CD4-positive, alpha-beta T cell treated with Interleukin-17A for 1 hour (primary cell): ENCODE data around the gene FGA.
"Not testable (repeated sequence)": the region's sequence is repeated elsewhere in the genome, so short reads cannot be mapped to it uniquely, and the experiment has no call there.

Experiments used
- DNase-seq: peaks from one replicate; pipeline ENCODE4 v3.0.0-alpha.2; 2020

Gene FGA

DNA sequence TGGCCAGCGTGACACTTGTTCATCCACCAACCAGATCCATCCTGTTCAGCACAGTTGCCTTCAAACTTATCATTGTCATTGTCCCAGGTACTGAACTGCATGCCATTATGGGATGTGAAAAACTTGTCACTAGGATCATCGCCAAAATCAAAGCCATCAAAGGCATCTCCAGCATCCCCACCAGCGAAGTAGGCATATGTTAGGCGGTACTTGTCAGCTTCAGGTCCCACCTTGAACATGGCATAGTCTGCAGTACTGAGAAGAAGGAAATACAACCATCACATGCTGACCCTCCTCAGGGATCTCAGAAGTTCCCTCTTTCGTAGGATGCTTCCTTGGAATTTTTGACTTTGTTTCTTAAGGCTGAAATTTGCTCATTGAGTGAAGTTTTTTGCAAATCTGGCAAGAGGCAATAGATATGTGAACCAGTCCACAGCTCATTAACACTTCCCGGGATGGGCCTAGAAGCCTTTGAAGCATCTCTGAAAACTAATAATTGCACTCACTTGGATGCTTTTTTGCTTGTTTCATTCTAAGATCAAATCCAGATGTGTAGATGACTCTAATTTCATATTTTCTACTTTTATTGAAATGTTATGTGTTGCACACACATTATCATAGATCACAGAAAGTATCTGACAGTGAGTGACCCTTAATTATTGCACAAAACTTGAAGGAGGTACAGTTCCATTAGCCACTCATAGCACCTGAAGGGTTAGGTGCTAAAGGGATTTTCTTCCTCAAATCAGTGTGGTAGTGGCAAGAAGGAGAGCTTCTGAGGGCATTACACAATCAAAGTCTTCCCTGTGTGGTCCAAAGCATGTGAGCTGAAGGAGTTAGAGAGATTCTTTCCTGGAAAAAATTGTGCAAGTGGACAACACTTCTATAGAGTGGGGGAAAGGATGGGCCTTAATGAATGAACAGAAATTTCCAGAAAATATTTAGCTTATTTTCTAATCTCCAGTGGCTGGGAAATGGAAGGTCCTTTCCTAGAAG lies 16.5 kb upstream of the FGA start:
- DNase-seq, result no peak

DNA sequence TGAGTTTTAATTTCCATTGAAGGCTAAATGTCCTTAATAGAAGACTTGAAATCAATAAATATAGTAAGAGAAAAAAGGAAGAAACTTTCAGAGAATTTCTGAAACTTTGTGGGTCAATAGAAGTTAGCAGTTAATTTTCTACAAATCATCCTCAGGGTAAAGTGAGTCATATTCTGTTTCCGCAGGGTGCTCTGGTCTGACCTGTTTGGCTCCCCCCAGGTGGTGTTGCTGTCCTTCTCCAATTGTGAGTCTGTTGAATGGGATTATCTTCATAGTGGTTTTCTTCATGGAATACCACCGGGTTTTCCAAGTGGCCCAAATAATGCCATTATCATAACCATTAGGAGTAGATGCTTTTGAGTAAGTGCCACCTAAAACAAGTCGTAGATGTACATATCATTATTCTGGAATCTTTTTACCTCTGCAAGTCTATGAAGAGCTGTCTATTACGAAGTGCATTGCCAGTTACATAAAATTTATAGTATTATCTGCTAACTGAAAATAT lies 14.2 kb upstream of the FGA start:
- no peak for DNase-seq

DNA sequence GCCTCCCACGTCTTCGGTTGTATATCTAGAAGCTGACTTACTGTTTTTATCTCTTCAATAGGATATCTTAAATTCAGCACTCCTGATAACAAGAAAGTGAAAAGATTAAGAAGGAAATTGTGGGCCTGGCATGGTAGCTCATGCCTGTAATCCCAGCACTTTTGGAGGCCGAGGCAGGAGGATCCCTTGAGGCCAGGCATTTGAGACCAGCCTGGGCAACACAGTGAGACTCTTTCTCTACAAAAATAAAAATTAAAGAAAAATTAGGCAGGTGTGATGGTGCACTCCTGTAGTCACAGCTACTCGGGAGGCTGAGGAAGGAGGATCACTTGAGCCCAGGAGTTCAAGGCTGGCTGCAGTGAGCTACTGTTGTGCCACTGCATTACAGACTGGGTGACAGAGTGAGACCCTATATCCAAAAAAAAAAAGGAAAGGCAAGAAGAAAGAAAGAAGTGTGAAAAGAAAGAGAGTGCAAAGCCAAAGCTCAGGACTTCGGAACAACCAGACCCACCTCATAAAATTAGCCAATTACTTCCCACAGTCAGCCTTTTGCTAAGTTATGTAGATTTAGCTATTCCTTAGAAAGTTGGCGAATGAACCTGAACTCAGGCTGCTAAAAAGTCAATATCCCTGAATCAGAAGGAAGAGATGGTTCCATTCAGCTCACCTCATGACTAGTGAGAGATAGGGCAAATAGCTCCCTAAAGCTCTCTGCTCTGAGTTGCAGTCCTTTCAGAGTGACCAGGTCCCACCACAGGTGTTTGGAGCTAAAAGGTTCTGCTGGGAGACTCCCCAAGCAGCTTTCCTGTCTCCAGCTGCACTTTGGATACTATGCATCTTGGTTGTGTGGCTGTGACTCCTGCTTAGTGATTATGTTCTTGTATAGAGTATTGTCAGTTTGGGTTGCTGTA lies 12.7 kb upstream of the FGA start:
- DNase-seq, result no peak

DNA sequence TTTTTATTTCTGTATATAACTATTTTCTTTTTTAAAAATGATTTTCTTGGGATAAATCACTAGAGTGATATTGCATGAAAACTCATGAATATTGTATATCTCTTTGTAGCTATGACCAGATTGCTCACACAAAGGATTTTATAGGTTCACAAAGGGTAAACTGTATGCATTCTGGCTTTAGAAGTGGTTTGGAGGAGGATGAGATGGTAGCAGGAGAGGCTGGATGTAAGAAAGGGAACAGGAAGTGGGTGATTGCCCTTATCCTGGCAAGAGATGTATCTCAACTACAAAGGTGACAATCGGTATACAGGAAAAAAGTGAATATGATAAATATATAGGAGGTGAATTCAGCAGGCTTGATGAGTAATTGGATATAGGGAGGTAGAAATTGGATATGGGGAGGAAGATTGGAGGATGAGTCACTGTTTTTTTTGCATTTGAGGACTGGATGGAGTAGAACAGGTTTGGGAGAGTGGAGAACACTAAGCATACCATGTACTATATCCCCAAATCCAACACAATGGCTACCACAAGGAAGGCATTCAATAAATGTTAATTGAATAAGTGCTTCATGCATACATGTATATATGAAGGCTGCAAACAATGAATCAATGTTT lies 12.0 kb upstream of the FGA start:
- no peak for DNase-seq

DNA sequence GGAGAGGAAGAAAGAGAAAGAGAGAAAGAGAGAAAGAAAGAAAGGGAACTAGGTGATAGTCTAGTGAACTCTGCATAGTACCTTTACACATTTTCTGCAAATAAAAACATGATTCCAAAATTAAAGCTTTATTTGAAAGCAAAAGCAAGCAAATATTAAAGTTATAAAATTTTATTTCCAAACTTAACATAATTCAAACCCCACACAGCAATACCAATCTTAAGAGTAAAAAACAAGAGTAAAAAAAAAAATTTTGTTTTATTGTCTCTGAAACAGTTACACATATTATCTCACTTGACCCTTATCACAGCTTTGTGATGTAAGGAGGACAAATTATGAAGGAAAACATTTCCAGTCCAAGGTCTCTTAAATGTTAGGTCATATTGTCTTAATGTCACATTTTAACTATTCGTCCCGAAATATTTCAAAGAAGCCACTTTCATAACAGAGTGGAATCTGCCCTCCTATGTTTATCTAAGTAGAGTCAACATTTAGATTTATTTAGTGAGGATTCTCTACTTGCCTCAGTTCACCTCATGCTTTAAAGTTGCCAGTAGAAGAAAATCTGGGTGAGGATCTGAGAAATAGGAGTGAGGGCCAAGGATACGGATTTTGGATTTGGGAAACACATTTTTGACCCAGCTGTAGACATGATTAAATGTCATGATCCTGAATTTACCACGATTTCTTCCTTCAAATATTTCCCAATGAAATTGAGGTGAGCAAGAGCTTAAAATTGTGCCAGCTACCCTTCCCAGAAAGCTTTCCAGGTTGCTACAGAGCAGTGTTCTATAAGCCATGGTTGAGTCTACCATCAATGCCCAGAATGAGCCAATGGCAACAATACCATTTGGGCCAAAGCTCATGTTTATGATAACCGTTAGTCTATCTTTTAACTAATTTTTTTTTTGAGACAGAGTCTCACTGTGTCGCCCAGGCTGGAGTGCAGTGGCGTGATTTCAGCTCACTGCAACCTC lies 7.5 kb upstream of the FGA start:
- no peak for DNase-seq

DNA sequence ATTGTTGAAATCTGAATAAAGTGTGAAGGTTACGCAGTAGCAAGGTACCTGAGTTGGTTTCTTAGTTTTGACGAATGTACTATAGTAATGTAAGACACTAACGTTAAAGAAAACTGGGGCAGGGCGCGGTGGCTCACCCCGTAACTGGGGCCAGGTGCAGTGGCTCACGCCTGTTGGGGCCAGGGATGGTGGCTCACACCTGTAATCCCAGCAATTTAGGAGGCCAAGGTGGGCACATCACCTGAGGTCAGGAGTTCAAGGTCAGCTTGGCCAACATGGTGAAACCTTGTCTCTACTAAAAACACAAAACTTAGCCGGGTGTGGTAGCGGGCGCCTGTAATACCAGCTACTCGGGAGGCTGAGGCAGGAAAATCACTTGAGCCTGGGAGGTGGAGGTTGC lies 6.7 kb upstream of the FGA start:
- DNase-seq, result not testable (repeated sequence)

DNA sequence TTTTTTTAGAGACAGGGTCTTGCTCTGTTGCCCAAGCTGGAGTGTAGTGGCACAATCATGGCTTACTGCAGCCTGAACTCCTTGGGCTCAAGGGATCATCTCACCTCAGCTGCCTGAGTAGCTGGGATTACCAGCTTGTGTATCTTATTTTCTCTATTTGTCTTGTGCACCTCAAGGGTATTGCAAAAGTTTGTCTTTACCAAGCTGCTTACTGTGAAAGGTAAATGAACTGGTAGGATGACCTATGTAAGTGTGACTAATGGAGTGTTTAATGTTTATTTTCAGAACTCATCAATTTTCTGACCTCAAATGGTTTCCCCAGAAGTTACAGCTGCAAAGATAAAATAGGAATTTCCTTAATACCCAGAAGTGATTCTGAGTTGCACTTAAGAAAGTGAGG lies 5.3 kb upstream of the FGA start:
- no peak for DNase-seq

DNA sequence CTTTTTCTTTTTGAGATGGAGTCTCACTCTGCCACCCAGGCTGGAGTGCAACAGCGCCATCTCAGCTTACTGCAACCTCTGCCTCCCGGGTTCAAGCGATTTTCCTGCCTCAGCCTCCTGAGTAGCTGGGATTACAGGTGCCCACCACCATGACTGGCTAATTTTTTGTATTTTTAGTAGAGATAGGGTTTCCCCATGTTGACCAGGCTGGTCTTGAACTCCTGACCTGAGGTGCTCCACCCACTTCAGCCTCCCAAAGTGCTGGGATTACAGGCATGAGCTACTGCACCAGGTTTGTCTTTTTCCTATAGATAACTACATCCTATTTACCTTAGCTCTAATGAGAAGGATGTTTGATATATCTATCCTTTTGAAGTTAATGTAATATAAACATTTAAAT lies 3.8 kb upstream of the FGA start:
- DNase-seq, result not testable (repeated sequence)

DNA sequence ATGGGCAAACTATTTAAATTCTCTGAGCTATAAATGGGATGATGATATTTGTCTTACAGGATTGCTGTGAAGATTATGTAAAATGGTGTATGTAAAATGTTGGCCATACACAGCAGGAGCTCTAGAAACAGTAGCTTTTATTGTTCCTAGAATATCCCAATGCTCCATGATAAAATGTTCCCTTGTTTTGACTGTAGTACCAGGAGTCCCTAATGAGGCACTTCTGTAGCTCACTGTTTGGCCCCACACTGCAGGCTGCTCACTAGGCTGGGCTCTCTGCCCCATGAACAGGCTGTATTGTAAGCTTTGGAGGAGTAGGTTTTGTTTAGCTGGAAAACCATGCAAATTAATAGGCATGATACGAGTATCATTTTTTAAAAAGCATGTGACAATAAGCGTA lies 3.3 kb upstream of the FGA start:
- DNase-seq, result no peak

DNA sequence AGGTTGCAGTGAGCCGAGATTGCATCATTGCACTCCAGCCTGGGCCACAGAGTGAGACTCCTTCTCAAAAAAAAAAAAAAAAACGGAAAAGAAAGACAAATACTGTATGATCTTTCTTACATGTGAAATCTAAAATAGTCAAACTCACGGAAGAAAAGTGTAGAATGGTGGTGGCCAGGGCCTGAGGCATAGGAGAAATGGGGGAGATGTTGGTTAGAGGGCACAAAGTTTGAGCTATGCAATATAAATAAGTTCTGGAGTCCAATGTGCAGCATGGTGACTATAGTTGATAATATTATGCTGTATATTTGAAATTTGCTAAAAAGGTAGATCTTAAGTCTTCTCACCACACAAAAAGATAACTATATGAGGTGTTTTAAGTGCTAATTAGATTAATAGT lies 1.3 kb upstream of the FGA start:
- no peak for DNase-seq

DNA sequence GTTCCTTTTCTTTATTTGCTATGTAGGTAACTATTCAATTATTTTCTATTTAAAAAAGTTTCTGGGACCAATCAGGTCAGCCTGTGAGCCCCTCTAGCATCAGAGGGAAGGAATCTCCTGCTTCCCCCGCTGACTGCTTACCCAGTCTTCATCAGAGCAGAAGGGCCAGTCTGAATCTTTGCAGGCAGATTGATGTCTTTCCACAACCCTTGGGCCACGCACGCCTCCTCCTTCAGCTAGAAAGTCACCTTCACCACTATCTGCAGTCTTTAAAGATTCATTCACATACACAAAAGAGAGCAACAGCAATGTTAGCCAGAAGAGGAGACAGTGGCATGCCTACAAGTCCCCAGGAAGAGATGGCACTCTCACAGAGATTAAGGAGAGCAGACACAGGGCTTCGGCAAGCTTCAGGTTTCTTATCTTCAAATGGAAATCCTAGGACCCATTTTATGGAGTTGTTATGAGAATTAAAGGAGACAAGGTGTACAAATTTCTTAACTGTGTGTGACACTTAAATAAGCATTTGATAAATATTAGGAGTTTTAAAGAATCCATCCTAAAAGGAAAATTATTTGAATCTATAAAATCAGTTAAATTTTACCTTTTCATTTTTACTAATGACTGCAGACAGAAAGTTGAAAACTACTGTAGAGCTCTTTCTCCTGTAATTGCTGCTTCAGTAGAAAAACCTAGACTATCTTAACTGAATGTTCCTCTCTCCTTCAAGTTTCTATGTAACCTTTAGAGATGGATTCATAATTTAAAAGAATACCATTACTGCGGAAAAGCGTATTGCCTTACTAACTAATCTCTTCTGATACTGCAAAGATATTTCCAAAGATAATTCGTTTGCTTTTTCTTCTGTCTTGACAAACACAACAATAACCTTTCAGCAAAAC lies 995 bp downstream of the FGA start:
- no peak for DNase-seq

DNA sequence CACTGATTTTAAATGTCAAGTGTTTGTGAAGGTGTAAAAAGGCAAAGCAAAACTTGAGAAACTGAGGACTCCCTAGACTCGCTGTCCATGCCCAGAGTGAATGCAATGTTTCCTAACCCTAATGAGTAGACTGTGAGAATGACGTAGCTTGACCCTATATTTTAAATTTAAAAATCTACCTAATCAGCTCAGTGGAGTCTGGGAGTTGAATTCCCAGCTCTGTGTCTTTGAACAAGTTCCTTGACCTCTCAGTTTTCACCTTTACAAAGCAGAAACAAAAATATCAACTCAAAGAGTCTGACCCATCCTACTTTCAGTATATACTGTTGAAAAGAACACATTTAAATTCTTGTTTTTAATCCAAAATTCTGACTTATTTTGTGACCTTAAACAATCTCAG lies 2.3 kb downstream of the FGA start:
- DNase-seq, result no peak

DNA sequence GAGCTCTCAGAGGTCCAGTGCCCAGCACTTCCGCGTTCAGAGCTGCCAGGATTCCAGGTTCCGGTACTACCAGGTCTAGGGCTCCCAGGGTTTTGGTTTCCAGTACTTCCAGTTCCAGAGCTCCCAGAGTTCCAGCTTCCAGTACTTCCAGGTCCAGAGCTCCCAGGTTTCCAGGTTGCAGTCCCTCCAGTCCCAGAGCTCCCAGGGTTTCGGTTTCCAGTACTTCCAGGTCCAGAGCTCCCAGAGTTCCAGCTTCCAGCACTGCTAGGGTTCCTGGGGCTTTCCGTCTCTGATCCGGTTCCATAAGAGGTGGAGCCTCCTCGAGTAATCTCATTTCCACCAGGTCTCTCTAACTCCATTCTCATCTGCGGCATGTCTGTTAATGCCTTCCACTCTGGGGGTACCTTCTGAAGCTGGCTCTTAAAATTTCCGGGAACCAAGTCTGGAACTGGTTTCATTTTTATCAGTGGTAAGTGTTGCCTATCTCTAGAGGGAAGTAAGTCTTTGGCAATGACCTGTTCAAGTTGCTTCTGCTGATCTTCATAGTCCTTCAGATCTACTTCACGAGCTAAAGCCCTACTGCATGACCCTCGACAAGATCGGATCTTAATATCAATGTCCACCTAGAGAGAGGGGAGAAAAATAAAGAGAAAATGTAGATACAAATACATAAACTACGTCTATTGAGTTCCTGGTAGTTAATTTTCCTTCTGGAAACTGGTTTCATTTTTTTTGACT lies 4.1 kb downstream of the FGA start:
- DNase-seq, result no peak

DNA sequence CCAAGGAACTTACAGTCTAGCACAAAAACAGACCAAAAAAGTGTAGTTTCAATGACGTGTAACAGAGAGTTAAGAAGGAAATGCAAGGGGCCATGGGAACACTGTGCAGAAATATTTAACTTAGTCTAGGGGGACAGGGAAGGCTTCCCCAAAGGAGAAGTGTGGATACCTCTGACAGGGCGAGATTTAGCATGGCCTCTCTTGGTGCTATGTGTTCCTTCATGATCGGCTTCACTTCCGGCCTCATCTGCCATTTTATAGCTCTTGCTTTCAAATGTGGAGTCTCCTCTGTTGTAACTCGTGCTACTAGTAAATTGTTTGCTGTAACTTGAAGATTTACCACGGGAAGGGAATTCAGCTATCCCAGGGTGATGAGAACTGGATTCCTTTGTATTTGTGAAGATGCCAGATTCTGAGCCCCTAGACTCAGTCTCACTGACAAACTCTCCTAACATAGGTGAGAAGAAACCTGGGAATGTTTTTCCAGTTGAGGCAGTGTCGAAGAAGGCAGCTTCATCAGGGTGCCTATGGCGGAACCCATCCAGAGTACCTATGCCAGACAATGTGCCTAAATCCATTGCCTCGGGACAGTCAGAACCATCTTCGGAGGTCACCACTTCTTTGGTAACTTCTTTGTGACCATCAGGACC lies 5.0 kb downstream of the FGA start:
- no peak for DNase-seq

DNA sequence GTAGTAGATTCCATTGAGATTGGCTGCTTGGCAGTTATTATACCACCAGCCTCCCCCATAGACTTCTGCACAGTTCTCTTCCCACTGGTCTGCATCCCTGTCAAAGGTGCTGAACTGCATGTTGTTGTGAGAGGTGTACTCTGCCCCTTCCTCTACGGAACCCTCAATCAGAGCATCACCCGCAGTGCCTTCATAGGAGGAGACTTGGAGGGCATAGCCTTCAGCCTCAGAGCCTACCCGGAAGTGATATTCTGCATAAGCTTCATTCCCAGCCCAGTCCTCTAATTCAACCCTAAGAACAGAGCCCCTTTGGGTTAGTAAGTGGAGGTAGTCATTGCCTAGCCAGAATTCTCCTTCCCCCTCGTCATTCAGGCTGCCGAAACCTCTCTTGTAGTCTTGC lies 6.3 kb downstream of the FGA start:
- no peak for DNase-seq

DNA sequence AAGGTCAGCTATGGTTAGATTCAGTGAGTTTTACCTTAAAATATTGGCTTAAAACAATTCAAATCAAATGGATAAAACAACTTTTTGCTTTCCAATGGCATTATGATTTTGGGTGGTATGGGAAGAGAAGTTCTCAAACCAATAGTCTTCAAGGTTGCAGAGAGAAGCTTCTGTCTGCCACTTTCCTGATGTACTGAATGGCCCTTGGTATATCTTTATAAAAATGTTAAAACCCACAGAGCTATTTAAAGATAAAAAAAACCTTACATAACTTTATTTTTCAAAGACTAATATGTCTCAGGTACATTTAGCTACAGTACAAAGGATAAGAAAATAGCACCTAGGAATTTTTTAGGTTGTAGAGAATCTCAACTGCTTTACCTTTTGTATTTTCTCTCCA lies 6.9 kb downstream of the FGA start:
- DNase-seq, result no peak

DNA sequence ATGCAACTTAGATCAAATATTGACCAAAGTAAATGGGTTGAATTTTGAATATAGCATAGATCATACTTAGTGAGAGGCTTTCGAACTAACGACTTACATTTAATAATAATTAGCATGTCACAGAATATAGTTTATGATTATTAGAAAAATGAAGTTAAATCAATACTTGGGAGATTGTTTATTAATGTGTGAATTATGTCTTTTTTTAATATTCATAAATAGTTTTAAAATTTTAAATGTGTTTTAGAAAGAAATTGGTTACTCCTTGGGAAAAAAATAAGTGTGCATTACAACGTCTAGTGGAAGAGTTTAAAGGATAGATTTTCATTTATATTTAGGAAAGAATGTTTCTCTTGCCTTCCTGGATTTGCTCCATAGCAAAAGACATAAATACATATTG lies 7.3 kb downstream of the FGA start:
- DNase-seq, result no peak

DNA sequence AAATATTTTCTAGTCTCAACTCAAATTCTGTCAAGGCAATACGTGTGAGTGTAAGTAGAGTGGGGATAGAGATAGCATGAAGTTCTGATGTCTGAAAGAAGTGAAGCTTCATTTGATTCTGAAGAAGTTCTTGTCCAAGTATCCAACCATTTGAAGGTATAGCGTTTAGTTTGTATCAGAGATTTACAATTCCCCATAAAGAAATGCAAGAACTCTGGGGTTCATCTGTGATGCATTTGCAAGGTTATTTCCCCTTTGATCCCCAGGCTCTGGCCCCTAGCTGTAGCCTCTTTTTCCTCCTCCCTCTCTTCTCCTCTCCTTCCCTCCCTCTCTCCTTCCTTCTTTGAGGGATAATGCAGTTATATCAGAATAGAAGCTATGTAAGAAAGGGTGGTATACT lies 7.8 kb downstream of the FGA start:
- DNase-seq, result no peak

DNA sequence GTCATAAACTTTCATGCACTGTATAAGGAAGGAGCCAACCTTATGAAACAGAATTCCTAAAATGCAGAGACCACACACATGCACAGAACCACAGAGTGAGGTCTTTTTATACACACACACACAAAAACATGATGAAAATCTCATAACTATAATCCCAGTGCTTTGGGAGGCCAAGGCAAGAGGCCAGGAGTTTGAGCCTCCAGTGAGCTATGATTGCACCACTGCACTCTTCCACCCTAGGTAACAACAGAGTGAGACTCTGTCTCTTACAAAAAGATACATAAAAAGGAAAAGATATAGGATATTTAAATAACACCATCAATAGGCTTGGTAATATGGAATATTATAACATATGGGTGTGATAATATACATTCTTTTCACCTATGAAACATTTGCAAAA lies 10.6 kb downstream of the FGA start:
- DNase-seq, result no peak

DNA sequence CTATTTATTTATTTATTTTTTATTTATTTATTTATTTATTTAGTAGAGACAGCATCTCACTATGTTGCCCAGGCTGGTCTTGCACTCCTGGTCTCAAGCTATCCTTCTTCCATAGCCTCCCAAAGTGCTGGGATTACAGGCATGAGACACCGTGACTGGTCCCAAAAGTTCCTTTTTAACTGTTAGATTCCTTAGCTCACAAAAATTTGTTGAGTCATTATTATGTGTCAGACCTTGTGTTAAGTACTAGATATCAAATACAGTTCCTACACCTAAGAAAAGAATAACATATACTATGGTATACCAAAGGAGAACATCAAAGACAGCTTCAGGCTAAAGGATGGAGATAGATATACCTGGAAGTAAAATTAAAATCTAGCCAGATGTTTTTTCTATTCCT lies 11.6 kb downstream of the FGA start:
- DNase-seq, result no peak
